Measurements from ENCODE around the gene ARIH2.
"Not testable (repeated sequence)": the region's sequence is repeated elsewhere in the genome, so short reads cannot be mapped to it uniquely, and the experiment has no call there.

The ARIH2 gene

DNA sequence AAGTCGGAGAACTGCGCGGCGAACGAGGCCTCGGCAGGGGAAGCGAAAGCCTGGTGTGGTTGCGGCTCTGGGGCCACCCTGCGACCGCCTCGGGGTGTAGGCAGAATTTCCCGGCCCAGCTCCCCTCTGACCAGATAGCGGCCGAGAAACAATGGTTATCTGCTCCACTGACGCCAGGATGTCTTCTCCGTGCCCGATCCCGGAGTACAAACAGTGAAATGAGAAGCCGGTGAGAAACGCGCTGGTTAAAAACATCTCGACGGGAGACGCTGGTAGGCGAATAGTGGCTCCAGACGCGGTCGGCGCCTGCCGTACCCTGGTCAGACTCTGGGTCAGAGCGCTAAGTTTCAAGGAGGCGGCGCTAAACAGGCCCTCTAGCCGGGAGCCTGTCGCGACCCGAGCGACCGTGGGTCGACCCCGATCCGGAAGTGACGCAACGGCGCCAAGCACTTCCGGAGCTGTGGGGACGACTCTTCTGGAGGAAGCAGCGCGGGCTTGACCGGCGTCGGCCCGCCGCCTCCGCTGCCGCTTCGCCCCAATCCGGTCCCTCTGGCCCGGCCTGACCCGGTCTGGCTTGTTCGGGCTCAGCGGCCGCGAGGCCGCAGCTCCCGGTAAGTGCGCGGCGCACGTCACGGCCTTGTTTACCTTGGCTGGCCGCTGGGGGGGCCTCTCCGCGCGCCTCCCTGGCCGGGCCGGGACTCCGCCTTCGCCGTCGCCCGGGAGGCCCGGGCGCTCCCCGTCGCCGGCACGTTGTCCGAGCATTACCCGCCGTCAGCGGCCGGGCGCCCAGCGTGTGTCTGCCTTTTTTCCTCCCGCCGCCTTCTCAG is at the start of gene ARIH2:
Gene ARIH2, plus strand, starts transcription at position 455 of the 827 bp plus-strand sequence. CDS start 8,717 bp downstream, outside the sequence.
- peak; percentile 95 for DNase-seq

DNA sequence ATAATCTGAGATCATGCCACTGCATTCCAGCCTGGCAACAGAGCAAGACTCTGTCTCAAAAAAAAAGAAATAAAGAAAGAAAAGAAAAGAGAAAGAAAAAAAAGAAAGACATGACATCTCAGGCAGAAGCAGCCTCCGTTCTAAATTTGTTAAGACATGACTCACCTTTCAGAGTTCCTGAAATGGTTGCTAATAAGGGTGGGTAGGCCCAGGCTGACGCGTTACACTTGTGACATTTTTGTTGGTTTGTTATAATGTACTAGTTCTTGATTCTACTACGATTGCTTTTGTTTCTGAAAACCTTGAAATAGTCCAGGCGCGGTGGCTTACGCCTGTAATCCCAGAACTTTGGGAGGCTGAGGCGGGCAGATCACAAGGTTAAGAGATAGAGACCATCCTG is 41.0 kb upstream of the ARIH2 start:
- no peak for DNase-seq

DNA sequence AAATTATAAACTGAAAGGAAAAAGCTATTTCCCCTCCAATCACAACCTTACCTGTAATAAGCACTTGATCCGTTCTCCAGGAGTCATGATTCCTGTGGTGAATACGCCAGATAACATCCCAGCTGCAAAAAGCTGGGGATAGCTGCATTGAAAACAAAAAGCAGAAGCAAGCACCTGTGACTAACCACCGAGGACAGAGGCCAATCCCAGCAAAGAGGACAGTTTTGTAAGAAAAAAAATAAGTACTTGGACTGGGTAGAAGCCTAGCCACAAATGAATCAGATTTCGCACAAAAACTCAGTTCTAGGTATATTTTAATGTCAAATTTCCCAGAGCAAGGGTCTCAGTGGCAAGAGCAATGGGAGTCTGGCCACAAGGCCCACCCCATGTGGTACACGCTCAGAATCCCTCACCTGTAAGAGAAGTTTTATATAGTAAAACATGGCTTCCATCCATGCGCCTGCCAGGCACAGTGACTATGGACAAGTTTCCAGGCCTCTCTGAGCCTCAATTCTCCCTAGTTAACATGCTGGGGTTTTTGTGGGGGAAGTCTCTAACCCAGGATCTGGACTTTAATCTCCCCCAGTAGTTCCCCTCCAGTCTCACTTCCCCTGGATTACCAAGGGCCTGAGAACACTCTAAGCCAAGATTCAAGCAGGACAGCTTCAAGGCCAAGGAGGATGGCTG is 39.2 kb upstream of the ARIH2 start:
- DNase-seq, result no peak

DNA sequence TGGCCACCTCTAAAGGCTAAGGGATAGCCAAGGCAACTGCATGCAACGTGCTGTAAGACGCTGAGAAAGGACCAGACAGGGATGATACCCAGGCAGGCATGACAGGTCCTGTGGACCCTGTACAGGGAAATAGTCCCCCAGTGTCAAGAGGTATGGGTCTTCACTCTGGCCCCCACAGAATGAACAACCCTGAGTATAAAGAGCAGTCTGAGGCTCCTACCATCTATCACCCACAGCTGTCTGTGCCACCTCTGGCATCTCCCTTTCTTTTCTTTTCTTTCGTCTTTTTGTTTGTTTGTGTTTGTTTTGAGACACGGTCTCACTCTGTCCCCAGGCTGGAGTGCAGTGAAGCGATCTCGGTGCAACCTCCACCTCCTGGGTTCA is 38.7 kb upstream of the ARIH2 start:
- no peak for DNase-seq

DNA sequence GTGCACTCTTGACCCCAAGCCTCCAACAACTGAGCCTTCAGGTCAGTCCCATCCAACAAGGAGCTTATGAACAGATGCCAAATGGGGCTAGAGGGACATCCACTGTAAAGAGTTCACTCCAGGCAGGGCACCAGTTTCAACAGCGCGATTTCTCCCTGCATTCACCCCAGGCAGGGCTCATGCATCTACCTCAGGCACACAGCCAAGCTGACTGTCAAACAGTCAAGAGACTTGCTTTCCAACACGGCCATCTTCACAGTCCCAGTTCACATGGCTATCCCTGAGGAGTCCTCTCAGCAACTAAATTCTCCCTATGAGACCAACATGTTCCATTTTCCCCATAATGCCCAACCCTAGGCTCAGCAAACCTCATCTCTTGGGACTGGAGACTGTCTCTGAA is 37.6 kb upstream of the ARIH2 start:
- no peak for DNase-seq

DNA sequence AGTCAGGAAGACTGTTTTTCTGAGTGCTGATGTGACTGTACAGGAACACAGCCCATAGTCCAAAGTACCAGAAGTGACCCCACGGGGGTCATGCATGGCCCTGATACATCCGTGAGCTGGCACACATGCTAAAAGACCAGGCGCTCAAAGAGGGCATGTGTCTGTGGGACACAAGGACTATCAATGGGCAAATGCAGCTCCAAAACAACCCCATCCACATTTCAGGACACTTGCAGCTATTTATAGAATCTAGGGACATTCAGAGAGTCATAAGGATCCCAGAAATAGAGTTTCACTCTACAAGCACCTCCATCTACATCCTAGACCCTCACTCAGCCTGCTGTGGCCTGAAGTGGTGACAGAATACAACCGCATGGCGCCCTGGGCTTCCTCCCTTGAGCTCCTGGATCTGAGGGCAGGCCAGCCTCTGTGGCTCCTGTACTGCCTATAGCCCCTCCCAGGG is 37.0 kb upstream of the ARIH2 start:
- no peak for DNase-seq

DNA sequence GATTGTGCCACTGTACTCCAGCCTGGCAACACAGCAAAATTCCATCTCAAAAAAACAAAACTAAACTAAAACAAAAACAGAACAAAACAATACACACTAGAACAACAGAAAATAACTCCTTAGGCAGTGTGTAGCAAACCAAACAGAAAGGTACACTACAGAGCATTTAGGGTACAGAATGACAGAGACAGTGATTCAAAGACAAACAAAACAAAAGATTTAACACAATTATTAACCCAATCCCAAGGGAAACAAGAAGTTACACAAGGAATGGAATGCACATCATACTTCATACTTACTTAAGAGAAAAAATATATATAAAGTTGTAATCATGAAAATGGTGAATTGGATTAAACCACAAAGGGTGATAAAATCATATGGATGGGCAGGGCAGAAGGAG is 32.9 kb upstream of the ARIH2 start:
- DNase-seq, result no peak

DNA sequence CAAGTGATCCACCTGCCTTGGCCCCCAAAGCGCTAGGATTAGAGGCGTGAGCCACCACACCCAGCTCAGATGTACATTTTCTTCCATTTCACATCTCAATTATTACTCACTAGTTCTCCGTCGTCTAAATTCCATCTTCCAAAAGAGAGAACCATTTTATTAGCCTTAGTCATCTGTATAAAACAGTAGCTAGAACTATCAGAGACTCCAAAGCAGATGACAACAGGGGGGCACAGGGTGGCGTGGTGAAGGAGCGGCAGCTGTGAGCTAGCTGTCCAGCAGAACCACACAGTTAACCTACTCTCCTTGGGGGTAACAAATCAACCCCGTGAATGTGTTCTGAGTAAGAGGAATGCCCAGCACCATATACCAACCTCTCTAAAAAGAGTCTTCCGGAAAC is 27.0 kb upstream of the ARIH2 start:
- DNase-seq, result no peak

DNA sequence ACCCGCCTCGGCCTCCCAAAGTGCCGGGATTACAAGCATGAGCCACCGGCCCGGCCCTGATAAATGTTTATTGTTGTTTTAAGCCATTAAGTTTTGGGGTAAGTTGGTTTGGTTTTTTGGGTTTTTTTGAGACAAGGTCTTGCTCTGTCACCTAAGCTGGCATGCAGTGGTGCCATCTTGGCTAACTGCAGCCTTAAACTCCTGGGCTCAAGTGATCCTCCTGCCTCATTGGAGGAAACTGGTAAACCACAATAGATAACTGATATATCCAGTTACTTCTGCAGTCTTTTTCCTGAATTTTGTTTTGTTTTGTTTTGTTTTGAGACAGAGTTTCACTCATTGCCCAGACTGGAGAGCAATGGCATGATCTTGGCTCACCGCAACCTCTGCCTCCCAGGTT is 24.1 kb upstream of the ARIH2 start:
- DNase-seq, result no peak

DNA sequence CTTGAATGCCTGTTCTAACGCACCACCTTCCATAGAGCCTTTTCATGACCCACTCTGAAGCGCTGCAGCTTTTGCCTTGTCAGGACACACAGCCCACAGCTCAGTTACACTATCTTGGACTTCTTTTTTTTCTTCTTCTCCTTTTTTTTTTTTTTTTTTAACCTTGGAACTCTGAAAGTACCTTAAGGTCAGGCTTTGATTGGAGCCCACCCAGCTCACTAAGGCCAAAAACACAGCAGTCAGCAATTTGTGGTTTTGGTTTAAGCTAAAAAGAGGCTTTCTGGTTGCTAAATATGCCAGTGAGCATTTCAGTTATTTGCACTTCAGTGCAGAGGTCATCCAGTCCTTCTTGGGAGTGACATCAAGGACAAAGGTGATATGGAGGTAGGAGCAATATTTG is 21.7 kb upstream of the ARIH2 start:
- no peak for DNase-seq

DNA sequence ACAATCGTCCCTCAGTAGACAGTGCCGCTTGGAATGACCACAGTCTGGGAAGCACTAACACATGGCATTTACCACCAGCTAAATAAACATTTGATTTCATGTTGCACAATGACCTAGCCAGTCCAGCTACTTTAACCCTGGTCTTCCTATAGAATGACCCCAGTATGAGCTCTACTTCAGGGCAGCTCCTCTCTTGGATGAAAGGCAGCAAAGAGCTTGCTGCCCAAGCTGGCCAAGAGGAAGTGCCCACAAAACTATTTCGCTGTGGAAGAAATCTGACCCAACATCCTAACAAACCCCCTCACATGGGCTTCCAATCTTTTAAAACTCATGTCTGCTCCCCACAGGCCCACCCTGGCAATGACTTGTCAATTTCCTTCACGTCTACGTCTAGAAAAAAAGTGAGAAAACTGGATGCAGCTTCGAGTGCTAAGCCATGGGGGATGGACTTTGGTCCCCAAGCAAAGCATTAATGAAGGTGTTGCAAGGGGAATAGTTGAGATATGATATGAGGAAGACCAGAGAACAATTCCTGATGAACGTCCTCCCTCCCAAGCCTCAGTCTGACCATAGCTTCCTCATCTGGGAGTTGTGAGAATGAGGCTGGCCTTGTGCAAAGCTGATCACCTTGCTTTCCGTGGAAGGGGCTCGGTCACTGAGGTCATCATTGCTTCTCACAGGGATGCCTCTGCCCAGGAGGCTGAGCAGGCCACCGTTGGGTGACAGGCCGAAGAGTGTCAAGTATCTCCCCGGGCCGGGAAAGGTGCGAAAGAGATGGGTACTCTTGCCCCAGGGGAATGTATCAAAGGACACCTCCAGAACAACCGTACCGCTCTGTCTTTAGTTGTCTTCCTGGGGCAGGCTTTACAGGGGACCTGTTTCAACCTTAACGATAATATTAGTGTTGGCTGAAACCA is 20.9 kb upstream of the ARIH2 start:
- DNase-seq, result no peak

DNA sequence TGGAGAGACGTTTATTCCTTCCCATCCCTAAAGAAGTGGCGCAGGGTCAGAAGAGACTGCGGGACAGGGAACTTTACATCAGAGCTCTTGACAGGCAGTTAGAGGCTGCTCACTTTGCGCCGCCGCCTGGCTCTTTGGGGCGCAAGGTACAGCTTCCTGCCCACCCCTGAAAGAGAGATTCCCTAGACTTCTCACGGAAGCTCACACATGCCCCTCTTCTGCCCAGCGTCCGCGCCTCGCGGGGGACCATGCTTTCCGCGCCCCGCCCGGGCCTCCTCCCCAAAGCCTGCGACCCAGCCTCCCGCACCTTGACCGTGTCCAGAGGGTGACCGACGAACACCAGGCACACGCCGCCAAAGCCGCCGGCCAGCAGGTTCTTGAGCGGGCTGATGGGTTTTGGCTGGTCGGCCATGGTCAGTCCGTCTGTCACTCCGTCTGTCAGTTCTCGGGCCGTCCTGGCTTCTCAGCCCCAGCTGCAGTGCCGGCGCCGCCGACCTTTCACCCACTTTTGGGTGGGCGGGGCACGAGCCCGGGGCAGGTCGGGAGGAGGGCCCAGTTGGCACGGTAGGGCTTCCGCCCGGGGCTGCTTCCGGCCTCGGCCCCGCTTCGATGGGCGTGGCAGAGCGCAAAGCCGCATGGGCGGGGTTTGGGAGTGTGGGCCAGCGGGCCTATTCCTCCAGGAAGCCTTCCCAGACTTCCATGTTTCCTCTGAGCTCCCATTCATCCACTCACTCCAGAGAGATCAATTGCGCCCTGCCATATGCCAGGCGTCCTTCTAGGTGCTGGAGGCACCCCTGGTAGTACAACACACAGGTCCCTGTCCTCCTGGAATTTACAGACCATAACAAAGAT is 20.0 kb upstream of the ARIH2 start, which contains the start of gene SLC25A20:
Gene SLC25A20, minus strand, starts transcription at position 500 of the 852 bp plus-strand sequence. Its CDS starts 88 bp downstream, at position 412.
- peak; percentile 96 for DNase-seq

DNA sequence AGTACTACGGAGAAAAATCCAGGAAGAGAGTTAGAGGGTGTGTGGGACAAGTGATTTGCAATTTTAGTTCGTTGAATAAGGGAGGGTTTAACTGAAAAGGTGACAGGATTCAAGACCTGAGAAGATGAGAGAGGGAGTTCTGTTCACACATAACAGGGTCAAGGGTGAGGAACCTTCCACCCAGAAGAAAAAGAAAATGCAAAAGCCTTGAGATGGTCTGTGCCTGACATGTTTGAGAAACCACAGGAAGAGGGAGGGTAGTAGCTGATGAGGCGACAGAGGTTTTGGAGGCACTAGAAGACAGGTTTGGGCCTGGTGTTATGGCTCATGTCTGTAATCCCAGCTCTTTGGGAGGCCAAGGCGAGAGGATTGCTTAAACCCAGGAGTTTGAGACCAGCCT is 19.4 kb upstream of the ARIH2 start:
- DNase-seq, result peak; percentile 46

DNA sequence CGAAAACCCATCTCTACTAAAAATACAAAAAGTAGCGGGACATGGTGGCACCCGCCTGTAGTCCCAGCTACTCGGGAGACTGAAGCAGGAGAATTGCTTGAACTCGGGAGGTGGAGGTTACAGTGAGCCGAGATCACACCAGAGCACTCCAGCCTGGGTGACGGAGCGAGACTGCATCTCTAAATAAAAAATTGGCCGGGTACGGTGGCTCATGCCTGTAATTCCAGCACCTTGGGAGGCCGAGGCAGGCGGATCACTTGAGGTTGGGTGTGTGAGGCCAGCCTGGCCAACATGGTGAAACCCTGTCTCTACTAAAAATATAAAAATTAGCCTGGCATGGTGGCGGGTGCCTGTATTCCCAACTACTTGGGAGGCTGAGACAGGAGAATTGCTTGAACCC is 11.6 kb upstream of the ARIH2 start:
- not testable (repeated sequence) for DNase-seq

DNA sequence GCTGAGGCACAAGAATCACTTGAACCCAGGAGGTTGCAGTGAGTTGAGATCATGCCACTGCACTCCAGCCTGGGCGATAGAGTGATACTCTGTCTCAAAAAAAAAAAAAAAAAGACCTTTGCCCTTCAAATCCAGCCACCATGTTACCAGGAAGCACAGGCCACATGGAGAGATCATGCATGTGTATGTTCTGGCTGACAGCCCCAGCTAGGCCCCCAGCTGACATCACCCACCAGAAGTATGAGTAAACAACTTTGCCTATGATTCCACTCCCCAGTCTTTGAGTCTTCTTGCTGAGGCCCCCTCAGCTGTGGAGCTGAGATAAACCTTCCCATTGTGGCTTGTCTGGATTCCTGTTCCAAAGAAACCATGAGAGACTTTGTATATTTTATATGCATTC is 3.3 kb upstream of the ARIH2 start:
- no peak for DNase-seq

DNA sequence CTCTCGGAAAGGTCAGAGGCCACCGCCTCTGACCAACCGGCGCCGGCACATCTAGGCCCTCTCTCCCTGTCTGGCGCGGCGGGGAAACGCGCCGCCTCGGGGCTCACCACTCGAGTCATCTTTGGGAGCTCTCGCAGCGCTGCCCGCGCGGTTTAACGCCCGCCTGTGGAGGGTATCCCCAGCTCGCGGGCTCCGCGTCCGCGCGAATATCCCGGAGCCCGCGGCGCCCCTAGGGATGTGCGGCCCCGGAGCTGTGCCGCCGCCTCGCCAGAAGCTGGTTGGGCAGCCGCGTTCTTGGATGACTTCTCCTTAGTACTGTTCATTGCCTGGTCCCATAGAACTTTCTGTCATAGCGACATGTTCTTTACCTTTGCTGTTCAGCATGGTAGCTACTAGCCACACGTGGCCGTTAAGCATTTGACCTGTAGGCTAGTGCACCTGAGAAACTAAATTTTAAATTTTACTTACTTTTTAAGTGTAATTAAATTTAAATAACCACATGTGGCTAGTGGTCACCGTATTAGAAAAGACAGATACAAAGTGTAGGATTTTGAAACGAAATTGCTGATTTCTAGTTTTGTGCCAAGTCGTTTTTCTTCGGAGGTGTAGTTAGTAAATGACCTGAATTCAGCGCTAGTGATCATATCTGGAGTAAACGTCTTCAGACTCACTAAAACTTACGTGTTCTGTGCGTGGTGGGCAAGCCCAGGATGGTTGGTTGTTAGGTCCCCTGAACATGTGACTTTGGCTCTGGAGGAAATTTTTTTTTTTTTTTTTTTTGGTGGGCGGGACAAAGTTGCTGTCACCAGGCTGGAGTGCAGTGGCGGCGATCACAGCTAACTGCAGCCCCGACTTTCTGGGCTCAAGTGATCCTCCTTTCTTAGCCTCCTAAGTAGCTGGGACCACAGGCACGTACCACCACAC is 835 bp downstream of the ARIH2 start:
- peak; percentile 78 for DNase-seq

DNA sequence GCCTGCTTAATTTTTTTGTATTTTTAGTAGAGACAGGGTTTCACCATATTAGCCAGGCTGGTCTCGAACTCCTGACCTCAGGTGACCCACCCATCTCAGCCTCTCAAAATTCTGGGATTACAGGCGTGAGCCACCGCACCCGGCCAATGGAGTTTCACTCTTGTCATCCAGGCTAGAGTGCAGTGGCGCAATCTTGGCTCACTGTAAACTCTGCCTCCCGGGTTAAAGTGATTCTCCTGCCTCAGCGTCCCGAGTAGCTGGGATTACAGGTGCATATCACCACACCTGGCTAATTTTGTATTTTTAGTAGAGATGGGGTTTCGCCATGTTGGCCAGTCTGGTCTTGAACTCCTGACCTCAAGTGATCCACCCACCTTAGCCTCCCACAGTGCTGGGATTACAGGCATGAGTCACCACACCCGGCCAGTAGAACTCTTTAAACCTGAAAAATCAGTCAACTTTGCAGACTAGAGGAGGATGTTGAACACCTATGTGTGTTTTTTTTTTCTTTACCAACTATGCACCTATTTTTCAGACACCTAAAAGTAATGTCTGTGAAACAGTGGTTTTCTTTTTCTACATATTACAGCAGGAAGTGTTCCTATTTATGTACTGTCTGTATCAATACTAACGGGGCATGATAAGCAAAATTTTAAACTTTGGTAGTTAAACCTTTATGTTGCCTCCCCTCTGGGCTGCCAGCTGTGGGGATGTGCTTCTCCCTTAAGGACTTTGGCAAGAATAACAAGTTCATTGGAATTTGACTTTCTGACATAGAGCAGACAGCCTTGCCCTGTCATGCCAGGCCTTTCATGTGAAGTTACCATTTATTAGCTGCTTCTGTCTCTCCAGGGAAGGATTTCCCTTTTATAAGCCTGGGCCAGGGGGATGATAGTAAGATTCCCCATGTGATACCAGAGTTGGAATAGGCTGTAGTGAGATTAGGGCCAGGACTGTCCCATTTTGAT is 8.1 kb downstream of the ARIH2 start:
- DNase-seq, result peak; percentile 42

DNA sequence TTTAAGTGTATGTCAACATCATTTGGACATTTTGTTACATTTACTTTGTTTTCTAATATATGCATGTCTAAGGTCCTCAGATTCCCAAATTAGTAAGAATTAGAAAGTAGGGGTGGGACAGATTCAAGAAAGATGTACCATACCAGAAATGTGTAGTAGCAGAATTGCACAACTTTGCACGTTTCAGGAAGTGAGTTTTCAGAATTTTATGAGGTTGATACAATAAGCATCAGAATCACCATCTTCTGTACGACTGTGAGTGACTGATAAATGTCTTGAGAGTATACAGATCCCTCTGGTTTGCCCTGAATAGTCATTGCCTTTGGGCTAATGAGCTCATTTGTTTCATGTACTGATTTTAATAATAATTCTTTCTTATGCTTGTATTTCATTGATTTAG is 9.3 kb downstream of the ARIH2 start:
- peak; percentile 54 for DNase-seq

DNA sequence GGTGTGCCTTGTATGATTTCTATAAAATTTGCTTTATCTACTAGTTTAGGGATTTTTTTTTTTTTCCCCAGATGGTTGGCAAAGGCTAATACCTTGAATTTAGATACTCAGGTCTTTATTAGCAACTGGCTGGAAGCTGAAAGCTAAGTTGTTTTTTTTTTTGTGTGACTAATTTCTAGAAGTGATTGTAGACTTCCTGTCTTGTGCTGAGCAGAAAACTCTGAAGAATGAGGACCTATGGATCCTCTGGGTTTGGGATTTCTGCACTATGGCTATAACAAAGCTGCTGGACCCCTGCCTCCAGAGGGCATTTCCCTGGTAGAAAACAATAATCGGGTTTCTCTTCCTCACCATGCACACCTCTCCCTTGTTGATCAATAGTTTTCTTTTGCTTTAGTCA is 10.0 kb downstream of the ARIH2 start:
- DNase-seq, result peak; percentile 23

Measured in activated CD4-positive, alpha-beta T cell treated with anti-CD3 and anti-CD28 coated beads, Interleukin-2, Interleukin-6, amounts not matched to agents 100 ng/mL and 50 ng/mL, durations not matched to agents 16 hours and 8 hours (primary cell).